NCI-H524 (cell line): ENCODE results near the gene HDAC8.
A peak's percentile ranks its signal among the peaks of the same experiment; 100 is the strongest.
"Not testable (repeated sequence)": the region's sequence is repeated elsewhere in the genome, so short reads cannot be mapped to it uniquely, and the experiment has no call there.

Experiments used
- DNase-seq, 2 experiments: peaks; one replicate each; lab custom pipeline; 2025; lab: John Stamatoyannopoulos, UW

HDAC8 gene

GRCh38 chrX:72461288-72461687 is 111.4 kb downstream of the HDAC8 start:
- DNase-seq = no peak

- DNase-seq = no peak
Observed at GRCh38 chrX:72460715-72461114, 111.9 kb downstream of the HDAC8 start.

DNA sequence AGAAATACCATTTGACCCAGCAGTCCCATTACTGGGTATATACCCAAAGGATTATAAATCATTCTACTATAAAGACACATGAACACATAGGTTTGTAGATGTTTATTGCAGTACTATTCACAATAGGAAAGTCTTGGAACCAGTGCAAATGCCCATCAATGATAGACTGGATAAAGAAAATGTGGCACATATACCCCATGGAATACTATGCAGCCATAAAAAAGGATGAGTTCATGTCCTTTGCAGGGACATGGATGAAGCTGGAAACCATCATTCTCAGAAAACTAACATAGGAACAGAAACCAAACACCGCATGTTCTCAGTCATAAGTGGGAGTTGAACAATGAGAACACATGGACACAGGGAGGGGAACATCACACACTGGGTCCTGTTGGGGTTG is 123.6 kb downstream of the HDAC8 start:
- DNase-seq = not testable (repeated sequence)

DNA sequence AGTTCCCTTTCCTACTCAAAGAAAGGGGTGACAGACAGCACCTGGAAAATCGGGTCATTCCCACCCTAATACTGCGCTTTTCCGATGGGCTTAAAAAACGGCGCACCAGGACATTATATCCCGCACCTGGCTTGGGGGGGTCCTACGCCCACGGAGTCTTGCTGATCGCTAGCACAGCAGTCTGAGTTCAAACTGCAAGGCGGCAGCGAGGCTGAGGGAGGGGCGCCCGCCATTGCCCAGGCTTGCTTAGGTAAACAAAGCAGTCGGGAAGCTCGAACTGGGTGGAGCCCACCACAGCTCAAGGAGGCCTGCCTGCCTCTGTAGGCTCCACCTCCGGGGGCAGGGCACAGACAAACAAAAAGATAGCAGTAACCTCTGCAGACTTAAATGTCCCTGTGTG is 131.9 kb downstream of the HDAC8 start:
- DNase-seq = not testable (repeated sequence)

DNA sequence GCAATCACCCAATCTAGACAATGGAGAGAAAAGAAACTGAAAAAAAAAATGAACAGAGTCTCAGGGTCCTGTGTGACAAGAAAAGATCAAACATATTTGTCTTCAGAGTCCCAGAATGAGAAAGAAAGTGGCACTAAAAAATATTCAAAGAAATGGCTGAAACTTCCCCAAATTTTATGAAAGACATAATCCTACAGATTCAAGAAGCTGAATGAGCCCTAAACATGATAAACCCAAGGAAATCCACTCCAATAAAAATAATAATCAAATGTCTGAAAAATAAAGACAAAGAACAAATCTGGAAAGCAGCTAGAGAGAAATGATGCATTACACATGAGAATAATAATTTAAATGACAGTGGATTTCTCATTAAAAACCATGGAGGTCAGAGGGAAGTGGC is 136.6 kb downstream of the HDAC8 start:
- no peak for DNase-seq

- no peak for DNase-seq
Observed at GRCh38 chrX:72430405-72430968, 142.2 kb downstream of the HDAC8 start.

DNA sequence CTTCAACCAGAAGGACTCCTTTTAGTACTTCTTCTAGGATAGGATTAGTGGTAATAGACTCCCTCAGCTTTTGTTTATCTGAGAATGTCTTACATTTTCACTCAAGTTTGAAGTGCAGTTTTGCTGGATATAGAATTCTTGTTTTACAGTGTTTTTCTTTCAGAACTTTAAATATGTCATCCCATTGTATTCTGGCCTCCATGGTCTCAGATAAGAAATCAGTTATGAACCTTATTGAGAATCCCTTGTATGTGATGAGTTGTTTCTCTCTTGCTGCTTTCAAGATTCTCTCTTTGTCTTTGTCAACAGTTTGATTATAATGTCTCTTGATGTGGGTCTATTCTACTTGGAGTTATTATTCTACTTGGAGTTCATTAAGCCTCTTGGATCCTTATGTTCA is 150.8 kb downstream of the HDAC8 start:
- no peak for DNase-seq

DNA sequence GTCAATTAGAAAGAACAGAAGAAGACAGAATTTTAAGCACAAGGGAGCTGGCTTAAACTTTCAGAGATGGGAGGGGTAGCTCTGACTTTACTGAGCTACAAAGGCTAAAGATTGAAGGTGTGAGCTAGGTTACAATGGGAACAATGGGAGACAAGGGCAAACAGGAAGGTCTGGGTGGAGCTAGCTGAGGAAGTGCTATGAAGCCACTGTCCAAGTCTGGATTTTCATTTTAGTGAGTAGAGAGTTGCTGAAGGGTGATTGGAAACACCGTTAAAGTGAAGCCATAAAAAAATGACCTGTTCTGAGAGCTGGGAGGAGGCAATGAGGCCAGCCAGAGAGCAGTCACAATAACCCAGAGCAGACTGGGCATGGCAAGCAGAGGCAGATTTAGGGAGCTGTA is 162.7 kb downstream of the HDAC8 start:
- DNase-seq = no peak

DNA sequence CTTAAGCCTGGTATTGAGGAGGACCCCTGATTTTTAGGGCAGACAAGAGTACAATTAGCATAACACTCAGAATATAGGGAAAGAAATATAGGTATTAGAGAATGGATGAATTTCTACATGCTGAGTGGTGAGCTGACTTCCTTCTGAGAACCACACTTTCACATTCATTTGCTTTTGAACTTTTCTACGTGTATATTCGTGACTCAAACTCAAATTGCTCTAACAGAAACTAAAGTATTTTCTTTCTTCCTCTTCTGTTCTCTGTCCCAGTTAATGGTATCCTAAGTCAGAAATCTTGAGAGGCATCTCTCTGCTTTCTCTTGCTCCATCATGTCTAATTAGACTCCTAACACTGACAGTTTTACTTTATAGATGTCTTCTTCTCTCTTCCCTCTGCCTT is 163.8 kb downstream of the HDAC8 start:
- no peak for DNase-seq

DNA sequence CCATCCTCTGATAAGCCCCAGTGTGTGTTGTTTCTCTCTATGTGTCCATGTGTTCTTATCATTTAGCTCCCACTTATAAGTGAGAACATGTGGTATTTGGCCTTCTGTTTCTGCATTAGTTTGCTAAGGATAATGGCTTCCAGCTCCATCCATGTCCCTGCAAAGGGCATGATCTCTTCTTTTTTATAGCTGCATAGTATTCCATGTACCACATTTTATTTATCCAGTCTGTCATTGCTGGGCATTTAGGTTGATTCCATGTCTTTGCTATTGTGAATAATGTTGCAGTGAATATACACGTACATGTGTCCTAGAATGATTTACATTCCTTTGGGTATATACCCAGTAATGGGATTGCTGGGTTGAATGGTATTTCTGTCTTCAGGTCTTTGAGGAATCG is 167.5 kb downstream of the HDAC8 start:
- not testable (repeated sequence) for DNase-seq

GRCh38 chrX:72402614-72403013 is 170.0 kb downstream of the HDAC8 start:
- DNase-seq = no peak

DNA sequence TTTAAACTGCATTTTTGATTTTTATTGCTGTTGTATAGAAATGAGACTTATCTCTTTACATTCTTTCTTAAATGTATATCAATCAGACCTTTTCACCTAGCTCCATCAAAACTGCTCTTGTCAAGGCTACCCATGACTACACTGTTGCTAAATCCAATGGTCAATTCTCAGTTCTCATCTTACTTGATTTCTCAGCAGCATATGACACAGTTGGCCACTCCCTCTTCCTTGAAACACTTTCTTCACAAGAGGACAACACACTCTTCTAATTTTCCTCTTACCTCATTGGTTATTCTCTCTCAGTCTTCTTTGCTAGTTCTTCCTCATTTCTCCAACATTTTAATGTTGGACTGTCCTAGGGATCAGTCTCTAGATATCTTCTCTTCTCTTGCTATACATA is 172.8 kb downstream of the HDAC8 start:
- no peak for DNase-seq

DNA sequence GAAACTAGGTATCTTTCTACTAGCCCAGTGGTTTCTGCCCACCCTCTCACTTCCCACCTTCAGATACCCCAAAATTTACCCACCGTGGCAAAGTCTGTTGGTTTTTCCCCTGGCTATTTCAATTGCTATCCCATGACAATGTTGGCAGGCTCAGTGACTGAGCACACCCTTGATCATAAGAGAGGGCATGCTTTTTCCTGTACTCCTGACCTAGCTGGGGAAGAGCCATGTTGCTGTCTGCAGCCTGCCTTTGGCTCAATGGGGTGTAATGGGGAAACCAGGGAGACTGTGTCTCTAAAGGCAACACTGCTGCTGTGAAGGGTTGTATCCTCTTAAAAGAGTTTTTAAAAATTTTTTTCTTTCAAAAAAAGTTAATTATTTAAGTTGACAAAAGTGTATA is 176.5 kb downstream of the HDAC8 start:
- DNase-seq = no peak

GRCh38 chrX:72395237-72395636 is 177.4 kb downstream of the HDAC8 start:
- DNase-seq = peak in 1 of 2 experiments; percentile 27

DNA sequence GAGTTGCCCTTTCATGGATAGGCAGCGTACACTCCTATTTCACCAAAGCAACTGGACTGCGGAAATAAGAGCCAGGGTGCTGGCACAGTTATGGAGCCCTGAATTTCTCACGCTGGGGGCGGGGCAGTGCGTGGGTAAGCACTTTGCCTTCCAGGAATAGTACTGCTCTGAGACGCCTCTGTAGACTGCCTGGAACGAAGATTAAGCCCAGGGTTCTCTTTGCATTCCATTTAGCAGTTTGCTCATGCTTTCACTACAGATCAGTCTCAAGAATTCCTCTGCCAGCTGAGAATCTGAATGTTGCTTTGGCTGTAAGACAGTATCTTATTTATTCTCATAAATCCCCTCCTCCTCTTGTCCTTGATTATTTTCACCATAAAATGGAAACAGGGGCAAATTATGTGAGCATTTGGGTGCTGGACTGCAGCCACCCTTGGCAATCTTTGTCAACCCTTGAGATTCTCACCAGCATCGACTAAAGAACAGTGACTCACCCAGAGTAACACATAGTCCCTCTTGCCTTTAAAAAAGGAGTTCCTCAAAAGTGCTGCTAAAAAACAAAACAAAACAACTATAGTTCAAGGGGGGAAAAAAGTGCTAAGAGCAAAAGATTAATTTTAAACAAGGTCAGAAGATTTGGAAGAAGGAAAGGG is 178.0 kb downstream of the HDAC8 start:
- DNase-seq = no peak

DNA sequence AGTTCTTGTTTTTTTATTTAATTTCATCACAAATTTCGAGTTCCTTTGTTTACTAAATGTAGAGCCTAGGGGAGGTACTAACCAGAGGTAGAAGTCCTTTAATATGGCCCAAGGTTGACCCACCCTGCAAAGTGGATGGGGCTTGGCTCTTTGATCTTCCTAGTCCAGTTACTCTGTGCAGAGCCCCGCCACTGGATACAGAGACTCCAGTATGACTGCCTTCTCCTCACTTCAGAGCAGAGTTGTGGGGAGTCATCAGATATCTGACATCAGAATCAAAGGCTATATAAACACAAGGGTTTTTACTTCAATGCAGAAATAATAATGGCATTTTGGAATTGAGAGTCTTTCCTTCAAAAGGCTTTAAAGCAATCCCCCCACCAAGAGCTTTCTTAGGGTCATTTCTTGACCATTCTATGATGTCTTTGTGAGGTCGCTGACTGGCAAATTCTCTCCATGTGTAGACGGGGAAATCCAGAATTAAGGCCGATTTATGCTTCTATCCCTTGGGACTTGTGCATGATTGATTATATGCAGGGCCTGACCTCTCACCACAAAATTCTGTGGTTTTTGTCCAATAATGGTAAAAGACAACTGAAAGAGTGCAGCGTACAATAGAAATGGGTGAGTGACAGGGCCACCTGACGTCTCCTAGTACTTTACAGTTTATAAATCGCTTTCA is 178.7 kb downstream of the HDAC8 start:
- DNase-seq = no peak

GRCh38 chrX:72392816-72393800 is 179.5 kb downstream of the HDAC8 start:
- peak in 1 of 2 experiments; percentile 53 for DNase-seq

- DNase-seq = no peak
Observed at GRCh38 chrX:72392042-72392441, 180.6 kb downstream of the HDAC8 start.

GRCh38 chrX:72387247-72387646 is 185.4 kb downstream of the HDAC8 start:
- DNase-seq = no peak

GRCh38 chrX:72382202-72382595 is 190.4 kb downstream of the HDAC8 start:
- no peak for DNase-seq

GRCh38 chrX:72381439-72382201 is 191.0 kb downstream of the HDAC8 start:
- no peak for DNase-seq

DNA sequence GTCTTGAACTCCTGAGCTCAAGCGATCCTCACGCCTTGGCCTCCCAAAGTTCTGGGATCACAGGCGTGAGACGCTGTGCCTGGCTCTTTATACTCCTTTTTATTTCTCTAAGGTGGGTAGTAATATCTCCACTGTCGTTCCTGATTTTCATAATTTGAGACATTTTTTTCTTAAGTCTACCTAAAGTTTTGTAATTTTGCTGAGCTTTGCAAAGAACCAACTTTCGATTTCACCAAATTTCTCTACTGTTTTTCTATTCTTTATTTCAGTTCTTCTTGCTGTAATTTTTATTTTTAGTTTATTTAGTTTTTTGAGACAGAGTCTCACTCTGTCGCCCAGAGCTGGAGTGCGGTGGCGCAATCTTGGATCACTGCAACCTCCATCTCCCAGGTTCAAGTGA is 196.5 kb downstream of the HDAC8 start:
- DNase-seq = no peak
